ELF-1 (cell line): ENCODE results near the gene ANAPC2.

Source experiments
- DNase-seq: peaks from one replicate; pipeline ENCODE4 v3.0.0-alpha.2; 2016; ENCODE audit warnings: low read depth, low spot score

ANAPC2 gene

DNA sequence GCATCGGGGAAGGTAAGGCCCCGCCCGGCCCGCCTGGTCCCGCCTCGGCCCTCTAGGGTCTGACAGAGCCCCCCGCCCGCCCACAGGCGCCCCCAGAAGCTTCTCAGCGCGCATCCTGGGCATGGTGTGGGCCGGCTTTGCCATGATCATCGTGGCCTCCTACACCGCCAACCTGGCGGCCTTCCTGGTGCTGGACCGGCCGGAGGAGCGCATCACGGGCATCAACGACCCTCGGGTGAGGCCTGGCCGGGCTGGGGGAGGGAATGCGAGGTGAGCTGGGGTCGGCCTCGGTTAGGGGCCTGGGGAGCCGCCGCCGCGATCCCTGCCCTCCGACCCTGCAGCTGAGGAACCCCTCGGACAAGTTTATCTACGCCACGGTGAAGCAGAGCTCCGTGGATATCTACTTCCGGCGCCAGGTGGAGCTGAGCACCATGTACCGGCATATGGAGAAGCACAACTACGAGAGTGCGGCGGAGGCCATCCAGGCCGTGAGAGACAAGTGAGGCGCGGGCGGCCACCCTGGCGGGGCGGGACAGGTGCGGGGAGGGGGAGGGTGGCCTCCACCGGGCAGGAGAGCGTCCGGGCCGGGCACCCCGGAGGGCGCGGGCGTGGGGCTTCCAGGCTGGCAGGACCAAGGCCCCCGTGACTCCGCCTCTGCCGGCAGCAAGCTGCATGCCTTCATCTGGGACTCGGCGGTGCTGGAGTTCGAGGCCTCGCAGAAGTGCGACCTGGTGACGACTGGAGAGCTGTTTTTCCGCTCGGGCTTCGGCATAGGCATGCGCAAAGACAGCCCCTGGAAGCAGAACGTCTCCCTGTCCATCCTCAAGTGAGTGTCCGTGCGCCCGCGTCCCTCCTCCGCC is 25.6 kb downstream of the ANAPC2 start:
- DNase-seq: no peak

DNA sequence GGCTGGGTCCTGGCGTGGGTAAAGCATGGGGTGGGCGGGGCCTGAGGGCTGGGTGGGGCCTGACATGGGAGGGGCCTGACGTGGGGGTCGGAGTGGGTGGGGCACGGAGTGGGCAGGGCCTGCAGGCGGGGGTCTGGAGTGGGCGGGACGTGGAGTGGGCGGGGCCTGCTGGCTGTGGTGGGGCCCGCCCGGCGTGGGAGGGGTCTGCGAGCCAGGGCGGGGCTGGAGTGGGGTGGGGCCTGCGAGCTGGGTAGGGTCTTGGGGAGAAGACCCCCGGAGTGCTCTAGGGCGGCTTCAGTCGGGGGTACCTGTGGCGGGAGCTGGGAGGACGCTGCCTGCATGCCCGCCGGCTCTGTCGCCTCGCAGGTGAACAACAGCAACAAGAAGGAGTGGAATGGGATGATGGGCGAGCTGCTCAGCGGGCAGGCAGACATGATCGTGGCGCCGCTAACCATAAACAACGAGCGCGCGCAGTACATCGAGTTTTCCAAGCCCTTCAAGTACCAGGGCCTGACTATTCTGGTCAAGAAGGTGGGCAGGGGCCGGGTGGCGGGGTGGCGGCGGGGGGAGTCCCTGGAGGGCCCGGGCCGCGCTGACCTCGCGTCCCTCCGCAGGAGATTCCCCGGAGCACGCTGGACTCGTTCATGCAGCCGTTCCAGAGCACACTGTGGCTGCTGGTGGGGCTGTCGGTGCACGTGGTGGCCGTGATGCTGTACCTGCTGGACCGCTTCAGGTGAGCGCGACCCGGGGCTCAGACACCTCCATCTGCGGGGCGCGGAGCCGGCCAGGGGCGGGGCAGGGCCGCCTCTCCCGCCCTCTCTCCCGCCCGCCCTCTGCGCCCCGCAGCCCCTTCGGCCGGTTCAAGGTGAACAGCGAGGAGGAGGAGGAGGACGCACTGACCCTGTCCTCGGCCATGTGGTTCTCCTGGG is 26.5 kb downstream of the ANAPC2 start:
- no peak for DNase-seq

DNA sequence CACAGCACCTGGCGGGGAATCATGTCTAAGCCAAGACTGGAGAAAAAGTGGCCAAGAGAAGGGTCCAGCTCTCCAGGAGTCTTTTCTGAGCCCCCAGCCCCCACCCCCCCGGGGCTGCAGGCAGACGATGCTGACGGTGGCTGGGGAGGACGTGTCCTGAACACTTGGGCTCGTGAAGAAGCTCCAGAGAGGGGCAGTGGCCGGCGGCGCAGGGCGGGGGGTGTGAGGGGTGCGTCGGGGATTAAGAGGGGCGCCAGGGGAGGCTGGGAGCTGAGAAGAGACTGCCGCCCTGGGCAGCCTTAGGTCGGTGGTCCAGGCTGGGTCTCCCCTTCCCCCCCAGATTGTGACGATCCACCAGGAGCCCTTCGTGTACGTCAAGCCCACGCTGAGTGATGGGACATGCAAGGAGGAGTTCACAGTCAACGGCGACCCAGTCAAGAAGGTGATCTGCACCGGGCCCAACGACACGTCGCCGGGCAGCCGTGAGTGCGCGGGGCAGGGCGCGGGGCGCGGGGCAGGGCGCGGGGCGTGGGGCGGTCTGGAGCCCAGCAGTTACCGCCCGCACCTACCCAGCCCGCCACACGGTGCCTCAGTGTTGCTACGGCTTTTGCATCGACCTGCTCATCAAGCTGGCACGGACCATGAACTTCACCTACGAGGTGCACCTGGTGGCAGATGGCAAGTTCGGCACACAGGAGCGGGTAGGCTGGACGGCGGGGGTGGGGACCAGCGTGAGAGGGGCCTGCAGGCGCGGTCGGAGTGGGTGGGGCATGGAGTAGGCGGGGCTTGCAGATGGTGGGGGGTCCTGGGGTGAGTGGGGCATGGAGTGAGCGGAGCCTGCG is 27.4 kb downstream of the ANAPC2 start:
- DNase-seq: no peak

DNA sequence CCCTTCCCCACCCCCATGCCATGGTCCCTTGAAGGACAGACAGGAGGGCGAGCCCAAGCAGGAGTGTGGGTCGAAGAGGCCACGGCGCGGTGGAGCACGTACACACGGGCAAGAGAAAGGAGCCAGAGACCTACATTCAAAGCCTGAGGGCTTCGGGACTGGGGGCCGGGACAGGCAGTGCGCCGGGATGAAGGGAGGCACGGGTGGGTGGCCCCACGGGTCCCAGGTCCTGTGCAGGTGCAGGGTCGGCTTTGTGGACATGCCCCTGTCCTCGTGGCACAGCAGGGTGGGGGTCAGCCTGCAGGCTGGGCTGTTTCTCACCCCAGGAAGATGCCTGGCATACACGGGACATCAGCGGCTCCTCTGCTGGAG is 28.3 kb downstream of the ANAPC2 start:
- no peak for DNase-seq

DNA sequence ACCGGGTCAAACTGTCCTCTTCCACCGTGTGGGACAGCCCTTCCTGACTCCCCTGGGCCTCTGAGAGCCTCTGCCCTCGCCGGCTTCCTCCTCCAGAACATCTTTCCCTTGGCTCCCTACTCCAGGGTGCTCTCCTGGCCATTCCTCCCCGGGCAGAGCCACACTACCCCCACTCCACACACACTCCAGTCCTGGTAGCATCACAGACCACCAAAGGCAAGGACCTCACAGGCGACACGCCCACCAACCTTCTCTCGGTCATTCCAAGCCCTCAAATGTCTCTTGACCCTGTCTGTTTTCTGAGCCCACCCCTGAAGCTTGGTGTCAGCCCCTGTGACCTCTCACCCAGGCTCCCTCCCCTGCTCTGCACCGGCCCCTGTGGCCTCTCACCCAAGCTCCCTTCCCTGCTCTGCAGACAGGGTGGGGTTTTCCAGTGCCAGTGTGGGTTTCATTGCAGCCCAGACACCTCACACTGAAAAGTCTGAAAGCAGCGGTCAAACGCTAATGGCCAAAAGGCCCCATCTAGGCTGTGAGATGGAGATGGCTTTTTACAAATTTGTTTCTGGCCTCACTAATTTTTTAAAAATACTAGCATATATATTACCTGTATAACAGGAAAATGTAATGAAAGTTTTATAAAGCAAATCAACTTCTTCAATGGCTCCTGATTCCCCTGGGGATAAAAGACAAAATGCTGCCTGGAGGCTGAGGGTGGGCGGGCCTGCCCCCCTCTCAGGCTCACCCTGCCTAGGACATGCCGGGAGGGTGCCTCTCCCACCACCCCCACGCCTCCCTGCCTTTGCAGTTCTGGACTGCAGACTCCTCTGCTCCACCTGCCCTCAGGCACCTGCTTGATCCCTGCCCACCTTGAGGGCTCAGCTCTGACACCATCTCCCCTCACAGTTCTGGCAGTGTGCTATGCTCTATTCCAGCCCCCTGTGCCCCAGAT is 29.0 kb downstream of the ANAPC2 start:
- DNase-seq: no peak

DNA sequence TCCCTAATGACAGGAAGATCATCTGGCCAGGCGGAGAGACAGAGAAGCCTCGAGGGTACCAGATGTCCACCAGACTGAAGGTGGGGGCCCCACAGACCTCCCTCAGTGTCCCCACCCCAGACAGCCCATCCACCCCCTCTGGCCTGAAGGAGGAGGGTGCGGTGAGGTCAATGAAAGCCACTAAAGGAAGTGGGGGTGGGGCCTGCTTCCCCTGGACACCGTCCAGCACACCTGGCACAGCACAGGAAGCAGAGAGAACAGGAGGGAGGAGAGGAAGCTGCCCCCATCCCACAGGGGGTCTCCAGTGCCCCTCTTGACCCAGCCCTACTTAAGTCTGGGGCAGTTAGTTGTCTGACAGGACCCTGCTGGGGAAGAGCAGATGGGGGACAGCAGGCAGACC is 29.7 kb downstream of the ANAPC2 start:
- no peak for DNase-seq

DNA sequence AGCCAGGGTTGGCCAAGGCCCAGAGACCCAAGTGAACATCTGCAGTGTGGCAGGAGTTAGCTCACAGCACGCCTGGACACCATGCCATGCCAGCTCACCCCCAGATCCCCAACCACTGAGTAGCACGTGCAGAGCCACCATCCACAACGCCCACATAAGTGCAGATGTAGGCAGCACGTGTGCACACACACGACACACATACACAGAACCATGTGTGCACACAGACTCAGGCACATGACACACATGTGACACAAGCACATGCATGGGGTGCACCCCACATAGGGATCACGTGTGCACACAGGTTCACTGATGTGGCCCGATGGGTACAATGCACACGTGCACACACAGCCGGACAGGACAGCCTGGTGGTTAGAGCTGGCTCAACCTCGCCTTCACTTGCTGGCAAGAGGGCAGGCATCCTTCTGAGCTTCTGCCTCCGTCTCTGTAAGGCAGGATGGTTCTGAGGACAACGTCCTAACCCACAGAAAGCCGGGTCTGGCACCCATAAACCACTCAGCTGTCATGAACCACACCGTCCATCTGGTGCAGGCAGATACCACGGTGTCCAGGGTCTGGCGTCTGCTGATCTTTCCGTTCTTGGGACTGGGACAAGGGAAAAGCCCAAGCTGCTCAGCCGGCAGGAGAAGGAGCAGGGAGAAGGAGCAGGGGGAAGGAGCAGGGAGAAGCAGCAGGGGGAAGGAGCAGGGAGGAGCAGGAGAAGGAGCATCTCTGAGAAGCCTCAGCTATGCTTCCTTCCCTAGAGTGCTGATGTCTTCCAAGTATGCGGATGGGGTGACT is 30.5 kb downstream of the ANAPC2 start:
- no peak for DNase-seq

DNA sequence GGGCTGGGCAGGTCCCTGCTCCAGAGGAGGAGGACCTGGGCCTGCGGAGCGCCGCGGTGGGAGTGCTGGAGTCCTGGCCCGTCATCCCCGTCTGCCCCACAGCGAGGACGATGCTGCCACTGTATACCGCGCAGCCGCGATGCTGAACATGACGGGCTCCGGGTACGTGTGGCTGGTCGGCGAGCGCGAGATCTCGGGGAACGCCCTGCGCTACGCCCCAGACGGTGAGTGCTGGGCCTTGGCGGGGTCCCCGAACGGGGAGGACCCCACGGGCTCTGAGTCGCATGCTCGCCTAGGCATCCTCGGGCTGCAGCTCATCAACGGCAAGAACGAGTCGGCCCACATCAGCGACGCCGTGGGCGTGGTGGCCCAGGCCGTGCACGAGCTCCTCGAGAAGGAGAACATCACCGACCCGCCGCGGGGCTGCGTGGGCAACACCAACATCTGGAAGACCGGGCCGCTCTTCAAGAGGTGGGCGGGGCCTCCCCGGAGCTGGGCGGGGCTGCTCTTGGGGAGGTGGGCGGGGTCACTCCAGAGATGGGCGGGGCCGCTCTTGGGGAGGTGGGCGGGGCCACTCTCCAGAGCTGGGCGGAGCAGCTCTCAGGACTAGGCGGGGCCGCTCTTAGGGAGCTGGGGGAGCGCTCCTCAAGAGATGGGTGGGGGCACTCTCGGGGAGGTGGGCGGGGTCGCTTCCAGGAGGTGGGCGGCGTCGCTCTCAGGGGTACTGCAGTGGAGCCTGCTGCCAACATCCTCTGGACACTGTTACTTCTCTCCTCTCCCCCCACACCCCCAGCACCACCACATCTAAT is 31.6 kb downstream of the ANAPC2 start:
- DNase-seq: no peak

DNA sequence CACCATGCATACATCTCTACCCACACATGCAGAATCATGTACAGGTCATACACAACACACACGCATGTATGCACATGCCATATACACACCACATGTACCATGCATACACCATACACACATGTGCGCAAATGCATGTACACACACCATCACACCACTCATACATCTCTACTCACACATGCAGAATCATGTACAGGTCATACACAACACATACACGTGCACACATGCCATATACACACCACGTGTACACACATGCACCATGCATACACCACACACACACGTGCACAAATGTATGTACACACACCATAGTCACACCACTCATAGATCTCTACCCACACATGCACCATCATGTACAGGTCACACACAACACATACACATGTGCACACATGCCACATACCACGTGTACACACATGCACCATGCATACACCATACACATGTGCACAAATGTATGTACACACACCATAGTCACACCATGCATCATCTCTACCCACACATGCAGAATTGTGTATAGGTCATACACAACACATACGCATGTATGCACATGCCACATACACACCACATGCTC is 35.4 kb downstream of the ANAPC2 start:
- no peak for DNase-seq

DNA sequence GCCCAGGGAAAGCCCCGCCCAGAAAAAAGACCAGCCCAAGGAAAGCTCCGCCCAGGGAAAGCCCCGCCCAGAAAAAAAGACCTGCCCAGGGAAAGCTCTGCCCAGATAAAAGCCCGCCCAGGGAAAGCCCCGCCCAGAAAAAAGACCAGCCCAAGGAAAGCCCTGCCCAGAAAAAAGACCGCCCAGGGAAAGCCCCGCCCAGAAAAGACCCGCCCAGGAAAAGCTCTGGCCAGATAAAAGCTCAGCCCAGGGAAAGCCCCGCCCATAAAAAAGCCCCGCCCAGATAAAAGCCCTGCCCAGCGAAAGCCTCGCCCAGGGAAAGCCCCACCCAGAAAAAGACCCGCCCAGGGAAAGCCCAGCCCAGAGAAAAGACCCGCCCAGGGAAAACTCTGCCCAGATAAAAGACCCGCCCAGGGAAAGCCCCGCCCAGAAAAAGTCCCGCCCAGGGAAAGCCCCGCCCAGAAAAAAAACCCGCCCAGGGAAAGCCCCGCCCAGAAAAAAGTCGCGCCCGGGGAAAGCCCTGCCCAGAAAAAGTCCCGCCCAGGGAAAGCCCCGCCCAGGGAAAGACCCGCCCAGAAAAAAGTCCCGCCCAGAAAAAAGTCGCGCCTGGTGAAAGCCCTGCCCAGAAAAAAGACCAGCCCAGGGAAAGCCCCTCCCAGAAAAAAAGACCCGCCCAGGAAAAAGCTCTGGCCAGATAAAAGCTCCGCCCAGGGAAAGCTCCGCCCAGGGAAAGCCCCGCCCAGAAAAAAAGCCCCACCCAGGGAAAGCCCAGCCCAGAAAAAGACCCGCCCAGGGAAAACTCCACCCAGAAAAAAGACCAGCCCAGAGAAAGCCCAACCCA is 37.5 kb downstream of the ANAPC2 start:
- peak; percentile 86 for DNase-seq

DNA sequence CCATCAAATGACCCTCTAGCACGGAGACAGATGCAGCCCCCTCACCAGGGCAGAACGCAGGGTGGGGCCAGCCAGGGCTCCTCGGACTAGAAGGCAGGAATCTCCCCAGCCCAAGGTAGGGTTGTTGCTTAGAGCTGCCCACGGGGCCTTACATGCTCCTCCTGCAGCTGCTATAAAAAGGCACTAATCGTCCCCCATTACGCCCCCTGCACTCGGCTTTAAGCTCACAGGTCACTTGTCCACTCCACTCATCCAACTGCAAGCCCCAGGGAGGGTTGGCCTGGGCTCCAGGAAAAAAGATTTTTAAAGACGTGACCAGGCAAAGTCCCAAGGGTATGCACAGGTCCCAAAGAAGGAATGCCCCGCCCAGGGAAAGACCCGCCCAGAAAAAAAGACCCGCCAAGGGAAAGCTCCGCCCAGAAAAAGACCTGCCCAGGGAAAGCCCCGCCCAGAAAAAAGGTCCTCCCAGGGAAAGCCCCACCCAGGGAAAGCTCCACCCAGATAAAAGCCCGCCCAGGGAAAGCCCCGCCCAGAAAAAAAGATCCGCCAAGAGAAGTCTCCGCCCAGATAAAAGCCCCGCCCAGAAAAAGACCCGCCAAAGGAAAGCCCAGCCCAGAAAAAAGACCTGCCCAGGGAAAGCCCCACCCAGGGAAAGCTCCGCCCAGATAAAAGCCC is 38.3 kb downstream of the ANAPC2 start:
- peak; percentile 95 for DNase-seq

DNA sequence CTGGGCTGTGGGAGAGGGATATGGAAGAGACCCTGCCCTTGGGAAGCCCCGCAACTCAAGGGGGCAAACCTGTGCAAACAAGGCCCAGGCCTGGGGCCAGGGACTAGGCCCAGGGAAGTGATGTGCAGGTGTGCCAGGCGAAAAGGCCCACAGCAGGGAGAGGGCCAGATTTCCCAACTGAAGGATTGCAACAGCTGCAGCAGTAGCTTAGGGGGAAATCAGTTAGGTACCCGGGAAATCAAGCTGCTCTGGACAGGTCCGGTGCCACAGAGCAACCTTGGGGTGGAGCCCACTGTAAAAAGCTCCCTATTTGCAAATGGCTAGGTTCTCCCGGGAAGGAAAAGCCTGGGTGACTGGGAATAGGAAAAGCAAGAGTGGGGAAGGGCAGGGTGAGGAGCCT is 39.0 kb downstream of the ANAPC2 start:
- no peak for DNase-seq

DNA sequence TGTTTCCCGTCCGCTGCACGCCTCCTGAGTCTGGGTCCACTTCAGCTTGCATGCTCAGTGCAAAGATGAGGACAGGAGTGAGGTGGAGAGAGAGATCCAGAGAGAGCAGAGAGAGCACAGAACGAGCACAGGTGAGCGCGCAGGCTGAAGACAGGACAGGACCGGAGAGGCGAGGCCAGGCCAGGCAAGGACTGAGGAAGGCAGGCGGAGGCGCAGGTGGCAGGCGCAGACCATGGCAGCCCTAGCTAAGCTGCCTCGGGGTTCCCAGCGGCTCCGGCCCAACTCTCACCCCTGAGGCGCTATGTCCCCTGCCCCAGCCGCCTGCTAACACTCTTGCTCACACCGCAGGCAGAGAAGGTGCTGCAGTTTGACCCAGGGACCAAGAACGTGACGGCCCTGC is 39.7 kb downstream of the ANAPC2 start:
- DNase-seq: no peak

DNA sequence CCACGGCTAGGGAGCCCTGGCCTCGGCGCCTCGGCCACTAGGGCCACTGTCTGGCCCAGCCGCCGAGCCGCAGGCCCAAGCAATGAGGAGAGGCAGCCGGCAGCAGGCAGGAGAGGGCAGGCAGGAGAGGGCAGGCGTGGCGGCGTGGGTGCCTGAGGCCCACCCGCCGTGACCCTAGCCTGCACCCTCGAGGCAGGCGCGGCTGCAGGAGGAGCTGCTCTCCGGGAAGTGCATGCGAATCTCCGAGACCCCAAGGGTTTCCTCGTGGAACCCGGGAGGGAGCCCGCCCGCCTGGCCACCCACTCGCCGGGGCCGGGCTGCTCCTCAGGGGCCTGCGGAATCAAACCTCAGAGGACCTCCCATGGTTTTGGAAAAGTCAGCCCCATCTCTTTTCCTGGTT is 40.1 kb downstream of the ANAPC2 start:
- DNase-seq: no peak

DNA sequence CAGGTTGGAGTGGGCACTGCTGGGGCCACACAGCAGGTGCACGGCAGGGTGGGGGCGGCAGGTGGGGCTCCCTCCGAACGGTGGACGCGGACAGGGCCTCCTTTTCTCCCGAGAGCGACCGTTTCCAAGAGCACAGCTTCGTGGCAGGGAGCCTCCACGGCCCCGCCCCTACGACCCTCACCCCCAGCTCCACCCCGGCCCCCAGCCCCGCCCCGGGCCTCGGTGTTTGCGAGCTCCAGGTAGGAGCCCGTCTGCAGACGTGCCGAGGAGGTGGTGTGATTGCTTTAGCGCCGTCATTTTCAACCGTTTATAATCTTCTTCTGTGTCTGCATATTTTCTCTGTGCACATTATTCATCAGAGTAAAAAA is 40.6 kb downstream of the ANAPC2 start:
- no peak for DNase-seq

DNA sequence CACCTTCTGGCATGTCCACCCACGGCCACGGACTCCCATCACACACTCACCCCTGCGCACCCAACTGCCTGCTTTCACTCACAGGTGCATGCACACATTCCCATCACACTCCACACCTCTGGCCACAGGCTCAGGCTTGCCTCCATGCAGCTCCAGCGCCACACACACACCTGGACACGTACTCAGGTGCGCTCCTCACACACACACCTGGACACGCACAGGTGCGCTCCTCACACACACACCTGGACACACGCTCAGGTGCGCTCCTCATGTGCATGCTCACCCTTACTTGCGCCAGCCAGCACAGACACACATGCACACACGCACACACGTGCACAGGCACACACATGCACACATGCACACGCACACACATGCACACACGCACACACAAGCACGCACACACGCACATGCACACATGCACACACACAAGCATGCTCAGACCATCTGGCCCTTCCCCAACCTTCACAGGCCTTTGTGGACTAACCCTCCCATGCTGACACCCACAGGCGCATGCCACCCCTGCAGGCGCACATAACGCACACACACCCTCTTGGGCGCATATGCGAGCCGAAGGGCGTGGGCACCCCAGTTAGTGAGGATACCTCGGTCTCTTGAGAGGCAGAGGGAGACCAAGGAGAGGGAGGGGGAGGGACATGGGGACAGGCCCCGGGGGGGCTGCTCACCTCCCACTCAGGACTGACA is 41.1 kb downstream of the ANAPC2 start:
- DNase-seq: no peak

DNA sequence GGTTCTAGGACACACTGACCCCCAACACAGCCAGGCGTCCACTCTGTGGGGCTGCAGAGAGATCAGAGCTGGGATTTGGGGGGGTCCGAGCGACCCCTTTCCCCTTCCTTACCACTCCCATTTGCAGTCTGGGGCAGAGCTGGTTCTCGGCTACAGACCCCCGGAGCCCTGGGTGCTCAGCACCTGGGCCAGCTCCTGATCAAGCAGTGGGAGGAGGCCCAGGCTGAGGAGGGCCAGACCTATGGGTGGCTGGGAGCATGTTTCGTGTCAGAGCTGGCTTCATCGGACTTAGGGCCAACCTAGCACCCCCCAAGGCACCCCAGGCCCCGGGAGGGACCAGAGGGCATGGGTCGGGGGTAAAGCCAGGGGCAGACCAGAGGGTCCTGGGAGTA is 41.8 kb downstream of the ANAPC2 start:
- DNase-seq: no peak
